HG03378 (cell line): ENCODE data around the gene LIPT2.

ENCODE experiments used
- ATAC-seq: cut with Tn5 transposase; IDR thresholded peaks from one replicate; pipeline ENCODE4 v1.9.1; 2021; ENCODE audit warnings: mild to moderate bottlenecking, moderate library complexity; ENCODE audit not compliant: unreplicated experiment

The LIPT2 gene

GRCh38 chr11:74504100-74504691, 10.7 kb upstream of the LIPT2 start:
- ATAC-seq: no peak

- no peak for ATAC-seq
Measured at GRCh38 chr11:74494916-74495315, 1.4 kb upstream of the LIPT2 start.

GRCh38 chr11:74493791-74494630, 487 bp upstream of the LIPT2 start:
- no peak for ATAC-seq

- ATAC-seq: no peak
Measured at GRCh38 chr11:74492084-74492483, 1.4 kb downstream of the LIPT2 start.

- no peak for ATAC-seq
Measured at GRCh38 chr11:74490941-74491340, 2.6 kb downstream of the LIPT2 start.

- ATAC-seq: no peak
Measured at GRCh38 chr11:74487875-74488274, 5.6 kb downstream of the LIPT2 start.

- no peak for ATAC-seq
Measured at GRCh38 chr11:74485868-74486267, 7.7 kb downstream of the LIPT2 start.

- ATAC-seq: no peak
Measured at GRCh38 chr11:74480688-74481417, 12.7 kb downstream of the LIPT2 start.

- ATAC-seq: no peak
Measured at GRCh38 chr11:74479732-74480123, 13.8 kb downstream of the LIPT2 start.

- no peak for ATAC-seq
Measured at GRCh38 chr11:74478877-74479731, 14.4 kb downstream of the LIPT2 start.

- ATAC-seq: no peak
Measured at GRCh38 chr11:74476536-74476935, 17.0 kb downstream of the LIPT2 start.

GRCh38 chr11:74474316-74474715, 19.2 kb downstream of the LIPT2 start:
- ATAC-seq: no peak

- ATAC-seq: no peak
Measured at GRCh38 chr11:74473382-74474173, 19.9 kb downstream of the LIPT2 start.

GRCh38 chr11:74471668-74472429, 21.7 kb downstream of the LIPT2 start:
- no peak for ATAC-seq

GRCh38 chr11:74471037-74471436, 22.5 kb downstream of the LIPT2 start:
- no peak for ATAC-seq

GRCh38 chr11:74470526-74470925, 23.0 kb downstream of the LIPT2 start:
- no peak for ATAC-seq

GRCh38 chr11:74468936-74469335, 24.6 kb downstream of the LIPT2 start:
- ATAC-seq: no peak

- ATAC-seq: no peak
Measured at GRCh38 chr11:74468521-74468920, 25.0 kb downstream of the LIPT2 start.

GRCh38 chr11:74468058-74468457, 25.5 kb downstream of the LIPT2 start:
- ATAC-seq: no peak
